GM21515 (cell line): ENCODE results near the gene CRACR2A.

ENCODE experiments used
- ATAC-seq: cut with Tn5 transposase; IDR thresholded peaks from one replicate; pipeline ENCODE4 v1.9.1; 2021; ENCODE audit not compliant: unreplicated experiment

The CRACR2A gene

DNA sequence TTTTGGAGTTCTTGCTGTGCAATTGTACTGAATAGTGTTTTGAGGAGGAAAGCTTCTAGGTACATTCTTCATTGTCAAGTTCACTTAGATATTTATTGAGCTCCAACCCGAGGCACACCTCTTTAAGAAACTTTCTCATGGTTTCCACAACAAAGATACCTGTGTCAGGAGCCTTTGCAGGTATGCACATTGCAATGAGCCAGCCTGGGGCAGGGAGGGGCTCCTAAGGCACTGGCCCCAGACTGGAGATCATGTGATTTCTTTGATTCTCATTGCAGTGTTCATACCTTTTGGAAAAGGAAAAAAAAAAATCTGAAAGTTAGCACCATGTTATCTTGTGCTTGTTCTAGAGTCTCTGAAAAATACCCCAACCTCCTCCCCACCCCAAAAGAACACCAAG lies 181.6 kb downstream of the CRACR2A start:
- ATAC-seq = no peak

DNA sequence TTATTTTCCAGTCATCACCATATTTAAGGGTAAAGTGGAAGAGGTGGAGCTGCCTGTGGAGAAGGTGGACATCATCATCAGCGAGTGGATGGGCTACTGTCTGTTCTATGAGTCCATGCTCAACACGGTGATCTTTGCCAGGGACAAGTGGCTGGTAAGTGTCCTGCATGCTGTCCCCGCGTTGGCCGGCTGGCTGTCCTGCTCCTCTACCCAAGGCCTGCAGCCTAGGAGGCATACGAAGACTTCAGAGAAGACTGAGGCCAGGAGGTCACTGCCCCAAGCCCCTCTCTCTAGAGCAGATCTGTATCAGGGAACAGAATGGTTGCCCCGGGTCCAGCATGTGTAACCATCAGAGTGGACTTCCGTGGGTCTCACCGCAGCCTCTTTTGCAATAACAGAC lies 184.2 kb downstream of the CRACR2A start:
- ATAC-seq = no peak

DNA sequence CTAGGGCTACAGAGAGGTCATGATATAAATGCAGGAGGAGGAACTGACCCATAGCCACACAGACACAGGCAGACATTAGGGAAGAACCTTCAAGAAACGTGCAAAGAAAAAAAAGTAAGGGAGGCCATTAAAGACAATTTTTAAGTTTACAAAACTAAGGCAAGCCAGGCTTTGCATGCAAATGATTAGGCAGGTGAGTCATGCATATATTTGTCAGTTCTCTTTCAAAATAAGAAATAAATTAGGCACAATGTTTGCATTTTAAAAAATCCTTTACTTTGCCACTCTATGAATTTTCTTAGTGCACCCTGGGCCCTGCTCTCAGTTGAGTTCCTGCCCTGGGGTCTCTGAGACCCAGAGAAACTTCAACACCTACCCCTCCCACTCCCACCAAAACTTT lies 186.9 kb downstream of the CRACR2A start:
- ATAC-seq = no peak
